Endodermal cell (in vitro differentiated cells): ENCODE results near the gene SKOR1. TPM values are rescaled to one million over a fixed set of nuclear protein-coding genes. Genes with fewer than 3 reads are reported as not detected.

Experiments used
- DNase-seq: peaks from one replicate; pipeline ENCODE4 v3.0.0-alpha.2; 2017
- H3K27ac ChIP-seq: 2 replicates; pipeline ENCODE4 v1.5.1; 2013; ENCODE audit warnings: mild to moderate bottlenecking, low read depth, low read length, moderate library complexity
- H3K27me3 ChIP-seq: 2 replicates; pipeline ENCODE4 v1.6.1; 2013; ENCODE audit warnings: mild to moderate bottlenecking, low read length, moderate library complexity; ENCODE audit not compliant: insufficient read depth, control insufficient read depth, poor library complexity, severe bottlenecking
- H3K36me3 ChIP-seq: 2 replicates; pipeline ENCODE4 v1.7.0; 2013; ENCODE audit warnings: mild to moderate bottlenecking, low read length, moderate library complexity; ENCODE audit not compliant: control insufficient read depth, insufficient read depth
- H3K4me1 ChIP-seq: one replicate; pipeline ENCODE4 v1.7.0; 2013; ENCODE audit warnings: low read length; ENCODE audit not compliant: control insufficient read depth, insufficient read depth
- H3K4me3 ChIP-seq: 2 replicates; pipeline ENCODE4 v1.5.1; 2013; ENCODE audit warnings: mild to moderate bottlenecking, low read length, moderate library complexity
- H3K9ac ChIP-seq: 2 replicates; pipeline ENCODE4 v1.6.1; 2013; ENCODE audit warnings: mild to moderate bottlenecking, low read length, moderate library complexity; ENCODE audit not compliant: poor library complexity, severe bottlenecking; ENCODE audit errors: extremely low read depth
- H3K9me3 ChIP-seq: 2 replicates; pipeline ENCODE4 v1.6.1; 2013; ENCODE audit warnings: mild to moderate bottlenecking, low read length, moderate library complexity; ENCODE audit not compliant: control insufficient read depth
- H3K27ac Mint-ChIP-seq: 2 replicates; pipeline ENCODE4 v1.8.0; 2020; ENCODE audit warnings: mixed read lengths
- H3K27me3 Mint-ChIP-seq: 2 replicates; pipeline ENCODE4 v1.8.0; 2021; ENCODE audit warnings: mild to moderate bottlenecking, mixed read lengths; ENCODE audit not compliant: insufficient read depth
- H3K36me3 Mint-ChIP-seq: 2 replicates; pipeline ENCODE4 v1.8.0; 2020; ENCODE audit warnings: low read depth, mixed read lengths
- H3K4me1 Mint-ChIP-seq: 2 replicates; pipeline ENCODE4 v1.8.0; 2020; ENCODE audit warnings: mixed read lengths
- H3K4me3 Mint-ChIP-seq: 2 replicates; pipeline ENCODE4 v1.8.0; 2020; ENCODE audit warnings: mild to moderate bottlenecking, moderate library complexity, mixed read lengths
- H3K9me3 Mint-ChIP-seq: 2 replicates; pipeline ENCODE4 v1.8.0; 2020; ENCODE audit warnings: mild to moderate bottlenecking, mixed read lengths
- WGBS, 2 experiments: methylation state at CpG; one replicate each; pipeline versions ENCODE4 v1.1.5 to v1.1.7; 2013; ENCODE audit warnings: missing lambda C conversion rate in 2 of 2, mixed read lengths in 1 of 2; ENCODE audit not compliant: insufficient coverage in 1 of 2, insufficient read length in 1 of 2; 5-methylcytosine and 5-hydroxymethylcytosine counted together
- total RNA-seq, 2 donors: library from RNA; stranded (reverse); fragmentation: NEBNext Ultra II Directional in 1 of 2; extraction: Animal tissue kit (Norgen Biotek cat#: 25700) in 1 of 2; gene quantifications; 2 replicates in 1 of 2; 3 replicates in 1 of 2; pipeline ENCODE4 v1.2.1, GENCODE V29; 2021
- TF ChIP-seq, protein P1 (sequence below): fragments of 200-600 bp; sonication (generic); conservative IDR thresholded peaks from 2 replicates; pipeline ENCODE4 v1.5.0; 2021; ENCODE audit warnings: antibody characterized with exemption, mild to moderate bottlenecking

The SKOR1 gene
- total RNA-seq, 2 donors from 2014 or later: 0.37 to 0.51 TPM

DNA sequence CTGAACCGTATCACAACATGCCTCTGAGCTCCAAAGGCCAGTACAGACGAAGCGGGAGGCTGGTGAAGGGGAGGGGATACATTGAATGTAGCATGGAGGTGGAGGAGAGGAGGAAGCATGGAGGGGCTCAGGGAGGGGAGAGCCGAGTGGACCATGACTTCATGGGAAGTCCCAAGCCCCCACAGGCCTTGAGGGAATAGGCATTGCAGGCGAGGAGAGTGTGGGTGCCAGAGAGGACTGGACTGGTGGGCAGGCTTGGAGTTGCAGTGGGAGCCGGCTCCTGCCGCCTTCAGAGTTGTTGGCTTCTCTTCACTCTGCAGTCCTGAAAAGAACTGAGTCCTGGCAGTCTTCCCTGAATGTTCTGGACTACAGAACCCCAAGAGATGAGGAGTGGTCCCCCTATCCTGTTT, 17.8 kb downstream of the SKOR1 start:
- Mint-ChIP-seq H3K27ac (no peak overlapping the region), H3K4me3 (no peak overlapping the region), H3K4me1 (peaks cover 36% of the 10 kb centered on the region), H3K9me3 (no peaks in the 10 kb centered on the region), H3K27me3 (peaks cover 25% of the 10 kb centered on the region), H3K36me3 (no peaks in the 10 kb centered on the region)
- WGBS, 2 experiments: 84 to 86% methylated on average over 4 to 7 of the region's 7 CpGs
- Histone ChIP-seq H3K27ac (peak overlapping the region; percentile 61), H3K4me3 (no peak overlapping the region), H3K27me3 (peaks cover 23% of the 10 kb centered on the region), H3K9me3 (no peaks in the 10 kb centered on the region), H3K4me1 (peaks cover 8% of the 10 kb centered on the region), H3K36me3 (no peaks in the 10 kb centered on the region), H3K9ac (no peak overlapping the region)
- DNase-seq: peak; percentile 61
- TF ChIP-seq, protein P1, sequence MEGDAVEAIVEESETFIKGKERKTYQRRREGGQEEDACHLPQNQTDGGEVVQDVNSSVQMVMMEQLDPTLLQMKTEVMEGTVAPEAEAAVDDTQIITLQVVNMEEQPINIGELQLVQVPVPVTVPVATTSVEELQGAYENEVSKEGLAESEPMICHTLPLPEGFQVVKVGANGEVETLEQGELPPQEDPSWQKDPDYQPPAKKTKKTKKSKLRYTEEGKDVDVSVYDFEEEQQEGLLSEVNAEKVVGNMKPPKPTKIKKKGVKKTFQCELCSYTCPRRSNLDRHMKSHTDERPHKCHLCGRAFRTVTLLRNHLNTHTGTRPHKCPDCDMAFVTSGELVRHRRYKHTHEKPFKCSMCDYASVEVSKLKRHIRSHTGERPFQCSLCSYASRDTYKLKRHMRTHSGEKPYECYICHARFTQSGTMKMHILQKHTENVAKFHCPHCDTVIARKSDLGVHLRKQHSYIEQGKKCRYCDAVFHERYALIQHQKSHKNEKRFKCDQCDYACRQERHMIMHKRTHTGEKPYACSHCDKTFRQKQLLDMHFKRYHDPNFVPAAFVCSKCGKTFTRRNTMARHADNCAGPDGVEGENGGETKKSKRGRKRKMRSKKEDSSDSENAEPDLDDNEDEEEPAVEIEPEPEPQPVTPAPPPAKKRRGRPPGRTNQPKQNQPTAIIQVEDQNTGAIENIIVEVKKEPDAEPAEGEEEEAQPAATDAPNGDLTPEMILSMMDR: no peak

DNA sequence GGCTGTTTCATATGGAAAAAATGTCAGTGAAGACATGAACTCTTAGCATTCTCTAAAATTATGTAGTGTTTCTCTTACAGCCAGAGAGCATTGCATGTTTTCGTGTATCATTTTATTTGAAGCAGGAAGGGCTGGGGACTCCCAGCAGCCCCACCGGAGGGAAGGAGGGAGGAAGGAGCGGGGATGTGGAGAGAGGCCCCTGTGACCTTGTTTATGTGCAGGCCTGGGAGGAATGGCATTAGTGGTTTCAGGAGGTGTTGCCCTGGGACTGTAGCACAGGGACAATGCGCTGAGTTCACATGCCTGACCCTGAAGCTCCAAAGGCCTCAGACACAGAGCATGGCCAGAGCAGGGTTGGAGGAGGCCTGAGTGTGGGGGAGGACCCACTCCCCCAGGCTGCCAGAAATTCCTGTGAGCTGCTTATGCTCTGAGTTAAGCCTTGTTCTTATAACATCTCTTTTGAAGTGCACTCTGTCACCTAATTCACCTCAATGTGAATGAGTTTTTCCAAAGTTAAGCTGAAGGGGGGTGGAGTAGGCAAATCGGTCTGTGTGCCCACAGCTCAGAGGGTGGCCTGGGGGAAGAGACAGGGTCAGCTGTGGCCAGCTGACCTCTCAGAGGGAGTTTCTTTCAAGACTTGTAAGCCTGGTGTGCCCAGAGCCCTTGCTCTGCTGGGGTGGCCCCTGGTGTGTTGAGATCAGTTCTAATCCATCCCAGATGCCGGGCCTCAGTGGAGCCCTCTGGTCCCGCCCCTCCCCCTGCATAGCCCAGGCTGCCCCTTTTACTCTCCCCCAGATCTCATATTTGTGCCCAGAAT, 18.5 kb downstream of the SKOR1 start:
- Histone ChIP-seq H3K36me3 (no peaks in the 10 kb centered on the region), H3K9me3 (no peaks in the 10 kb centered on the region), H3K27ac (peak overlapping the region; percentile 61), H3K9ac (no peak overlapping the region), H3K27me3 (peaks cover 17% of the 10 kb centered on the region), H3K4me1 (peaks cover 8% of the 10 kb centered on the region), H3K4me3 (no peak overlapping the region)
- TF ChIP-seq, protein P1: no peak
- peak overlapping the region; percentile 74 for H3K27ac Mint-ChIP-seq
- 37 to 74% methylated on average over 3 to 7 of the region's 7 CpGs for WGBS, 2 experiments
- DNase-seq: peak; percentile 85
- H3K4me1 Mint-ChIP-seq: peaks cover 36% of the 10 kb centered on the region
- H3K27me3 Mint-ChIP-seq: peaks cover 18% of the 10 kb centered on the region
- no peak overlapping the region for H3K4me3 Mint-ChIP-seq
- H3K9me3 Mint-ChIP-seq: no peaks in the 10 kb centered on the region
- no peaks in the 10 kb centered on the region for H3K36me3 Mint-ChIP-seq

DNA sequence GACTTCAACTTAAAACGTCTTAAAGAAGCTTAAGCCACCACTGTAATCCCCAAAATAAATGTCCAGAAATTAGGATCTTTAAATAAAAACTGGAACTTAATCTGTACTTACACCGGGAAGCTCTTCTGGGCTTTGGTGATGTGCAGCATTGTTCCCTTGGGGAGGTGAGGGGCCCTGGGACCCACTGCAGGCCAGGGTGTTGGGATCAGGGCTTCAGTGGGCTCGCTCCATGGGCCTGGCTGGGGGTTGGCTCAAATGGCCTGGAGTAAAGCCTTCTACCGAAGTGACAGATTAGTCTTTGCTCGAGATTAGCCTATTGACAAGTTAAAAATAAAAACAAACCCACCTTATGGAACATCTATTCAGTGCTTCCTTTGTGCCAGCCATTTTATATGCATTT, 20.7 kb downstream of the SKOR1 start:
- H3K4me1 Mint-ChIP-seq: peaks cover 31% of the 10 kb centered on the region
- Histone ChIP-seq H3K9ac (no peak overlapping the region), H3K27ac (no peak overlapping the region), H3K36me3 (no peaks in the 10 kb centered on the region), H3K4me3 (no peak overlapping the region), H3K27me3 (peaks cover 9% of the 10 kb centered on the region), H3K9me3 (peaks cover 6% of the 10 kb centered on the region), H3K4me1 (peaks cover 8% of the 10 kb centered on the region)
- DNase-seq: peak; percentile 17
- WGBS, 2 experiments: 90% methylated on average over 3 to 5 of the region's 5 CpGs
- no peak overlapping the region for H3K4me3 Mint-ChIP-seq
- TF ChIP-seq, protein P1: no peak
- H3K27me3 Mint-ChIP-seq: peaks cover 14% of the 10 kb centered on the region
- no peak overlapping the region for H3K27ac Mint-ChIP-seq
- peaks cover 3% of the 10 kb centered on the region for H3K9me3 Mint-ChIP-seq
- H3K36me3 Mint-ChIP-seq: no peaks in the 10 kb centered on the region
